Fibroblast of skin of scalp (primary cell): ENCODE data around the gene ZC3H7A.

Experiments
- DNase-seq: peaks from one replicate; pipeline ENCODE4 v3.0.0-alpha.2; 2013

Gene ZC3H7A

GRCh38 chr16:11736903-11737302, 60.2 kb downstream of the ZC3H7A start:
- no peak for DNase-seq

GRCh38 chr16:11735787-11736186, 61.3 kb downstream of the ZC3H7A start:
- DNase-seq: no peak

- DNase-seq: no peak
These were observed 62.4 kb downstream of the ZC3H7A start for GRCh38 chr16:11734653-11735043.

GRCh38 chr16:11734025-11734652, 62.9 kb downstream of the ZC3H7A start:
- DNase-seq: no peak

DNA sequence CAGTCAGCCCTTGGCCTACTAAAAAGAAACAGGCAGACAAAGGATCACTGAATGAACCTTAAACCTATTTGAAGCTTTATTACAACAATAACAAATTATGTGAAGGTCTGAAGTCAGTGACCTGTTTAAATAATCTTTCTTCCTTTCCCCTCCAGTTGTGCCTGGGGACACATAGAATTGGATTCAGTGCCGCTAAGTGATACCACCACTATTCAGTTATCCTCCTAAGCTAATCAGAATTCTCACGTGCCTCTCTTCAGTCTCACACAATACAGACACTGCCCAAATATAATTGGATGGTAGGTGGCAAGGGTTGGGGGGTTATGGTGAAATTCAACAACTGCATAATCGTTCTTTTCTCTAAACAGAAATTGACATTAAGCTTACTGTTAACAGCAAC, 65.8 kb downstream of the ZC3H7A start:
- DNase-seq: no peak

DNA sequence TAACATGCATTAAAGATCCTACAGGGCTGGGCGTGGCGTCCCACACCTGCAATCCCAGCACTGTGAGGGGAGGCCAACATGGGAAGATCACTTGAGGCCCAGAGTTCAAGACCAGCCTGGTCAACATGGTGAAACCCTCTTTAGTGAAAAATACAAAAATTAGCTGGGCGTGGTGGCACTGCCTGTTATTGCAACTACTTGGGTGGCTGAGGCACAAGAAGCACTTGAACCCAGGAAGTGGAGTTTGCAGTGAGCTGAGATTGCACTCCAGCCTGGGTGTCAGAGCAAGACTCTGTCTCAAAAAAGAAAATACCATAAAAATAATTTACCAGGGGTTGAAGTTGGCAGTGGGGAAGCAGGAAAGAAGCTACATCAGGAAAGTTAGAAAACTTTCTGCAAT, 67.3 kb downstream of the ZC3H7A start:
- DNase-seq: no peak

DNA sequence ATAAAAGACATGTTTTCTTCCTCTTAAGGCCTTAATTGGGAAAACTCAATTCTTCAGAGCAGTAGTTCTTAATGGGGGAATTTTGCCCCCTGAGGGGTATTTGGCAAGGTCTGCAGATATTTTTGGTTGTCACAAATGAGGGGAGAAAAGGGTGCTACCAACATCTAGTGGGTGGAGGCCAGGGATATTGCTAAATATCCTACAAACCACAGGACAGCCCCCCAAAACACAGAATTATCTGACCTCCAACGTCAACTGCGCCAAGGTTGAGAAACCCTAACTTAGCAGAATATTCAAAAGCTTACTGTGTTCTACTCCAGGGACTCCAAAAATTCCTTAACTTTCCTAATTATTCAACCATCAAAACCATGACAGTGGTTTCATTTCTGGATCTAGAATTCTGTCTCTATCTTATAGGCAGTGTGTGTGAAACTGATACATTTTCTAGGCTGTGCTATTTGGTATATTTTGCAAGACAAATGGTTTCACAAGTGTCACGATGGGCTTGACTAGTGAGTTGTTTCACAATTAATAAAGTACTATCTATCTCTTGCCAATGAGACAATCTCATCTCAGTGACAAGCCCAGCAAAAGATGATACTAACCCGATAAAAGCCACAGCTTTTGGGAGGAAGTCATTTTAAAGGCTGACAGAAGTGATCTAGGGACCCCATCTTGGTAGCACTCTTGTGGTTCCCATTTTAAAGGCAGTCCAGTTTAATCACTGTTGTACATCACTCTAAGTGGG, 69.1 kb downstream of the ZC3H7A start:
- no peak for DNase-seq

GRCh38 chr16:11726008-11726407, 71.0 kb downstream of the ZC3H7A start:
- no peak for DNase-seq

- DNase-seq: no peak
These were observed 71.6 kb downstream of the ZC3H7A start for GRCh38 chr16:11725457-11725856.

DNA sequence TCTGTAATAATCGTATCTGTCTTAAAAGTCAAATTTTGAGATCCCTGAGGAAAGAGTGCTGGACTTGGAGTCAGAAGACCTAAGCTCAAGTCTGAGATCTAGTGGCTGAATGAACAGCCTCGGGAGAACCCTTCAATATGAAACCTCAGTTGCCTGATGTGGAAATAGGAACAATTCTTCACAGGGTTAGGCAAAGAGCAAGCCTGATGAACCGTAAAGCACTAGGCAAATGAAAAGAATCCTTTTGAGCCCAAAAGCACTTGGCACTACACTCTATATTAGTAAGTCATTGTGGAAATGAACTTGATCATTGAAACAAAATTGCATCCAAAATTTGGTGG, 74.6 kb downstream of the ZC3H7A start:
- DNase-seq: no peak

DNA sequence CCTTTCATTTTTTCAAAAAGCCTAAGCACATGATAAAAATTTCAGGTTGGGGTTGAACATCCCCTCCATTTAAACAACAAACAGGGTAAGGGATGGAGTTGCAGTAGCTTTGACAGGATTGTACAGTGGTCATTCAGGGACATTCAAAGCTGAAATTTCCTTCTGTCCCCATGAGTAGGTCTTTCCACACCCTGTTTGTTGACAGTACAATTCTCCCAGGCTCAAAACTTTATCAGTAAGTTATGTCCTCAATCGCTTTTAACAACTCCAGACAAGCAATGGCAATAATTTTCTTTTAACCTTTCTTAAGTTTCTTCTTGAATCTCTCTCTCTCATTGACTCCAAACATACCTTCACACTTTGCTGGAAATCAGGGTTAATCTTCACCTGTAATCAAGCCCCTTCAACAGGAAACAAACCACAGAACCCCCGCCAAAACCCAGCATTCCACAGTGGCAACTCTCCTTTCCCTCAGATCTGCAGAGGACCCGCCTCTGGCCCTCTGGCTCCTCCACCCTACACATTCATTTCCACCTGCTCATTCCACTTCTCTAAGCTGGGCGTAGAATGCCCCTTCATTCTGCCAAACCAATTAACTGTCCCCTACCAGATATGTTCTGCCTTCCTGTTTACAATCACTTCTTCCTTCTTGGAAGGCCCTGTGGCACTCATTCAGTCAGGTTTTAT, 75.1 kb downstream of the ZC3H7A start:
- no peak for DNase-seq

- no peak for DNase-seq
These were observed 77.3 kb downstream of the ZC3H7A start for GRCh38 chr16:11719762-11720161.

- DNase-seq: no peak
These were observed 77.9 kb downstream of the ZC3H7A start for GRCh38 chr16:11719171-11719570.

DNA sequence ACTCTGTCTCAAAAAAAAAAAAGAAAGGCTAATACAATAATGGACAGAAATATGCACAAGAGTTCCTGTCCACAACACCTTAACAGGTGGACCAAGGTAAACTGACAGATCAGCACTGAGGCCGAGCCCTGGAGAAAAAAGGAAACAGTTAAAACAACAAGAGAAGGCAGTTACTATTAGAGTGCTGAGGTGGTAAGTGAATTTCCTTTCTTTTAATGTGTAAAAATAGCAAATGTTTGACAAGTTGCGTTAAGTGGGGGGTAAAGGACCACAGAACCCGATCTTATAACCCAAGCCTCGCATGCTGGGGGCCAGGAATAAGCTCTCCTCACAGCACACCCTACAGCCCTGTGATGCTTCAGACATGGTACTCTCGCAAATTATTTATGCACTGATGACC, 79.2 kb downstream of the ZC3H7A start:
- DNase-seq: no peak

DNA sequence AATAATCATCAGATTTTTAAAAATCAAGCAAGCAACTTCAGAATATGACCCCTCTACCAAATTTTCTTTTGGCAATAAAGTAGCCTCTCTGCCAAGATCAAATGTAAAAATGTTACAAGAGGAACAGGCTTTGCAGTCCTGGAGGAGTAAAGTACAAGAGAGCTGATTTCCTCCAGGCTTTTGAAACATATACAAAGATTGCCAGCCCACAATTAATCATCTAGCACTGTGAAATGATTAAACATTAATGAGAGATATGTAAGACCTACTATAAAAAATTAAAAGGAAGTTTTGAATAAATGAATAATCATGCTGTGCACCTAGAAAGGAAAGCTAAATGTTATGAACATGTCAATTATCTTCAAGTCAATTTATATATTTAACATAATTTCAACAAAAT, 80.7 kb downstream of the ZC3H7A start:
- DNase-seq: no peak

DNA sequence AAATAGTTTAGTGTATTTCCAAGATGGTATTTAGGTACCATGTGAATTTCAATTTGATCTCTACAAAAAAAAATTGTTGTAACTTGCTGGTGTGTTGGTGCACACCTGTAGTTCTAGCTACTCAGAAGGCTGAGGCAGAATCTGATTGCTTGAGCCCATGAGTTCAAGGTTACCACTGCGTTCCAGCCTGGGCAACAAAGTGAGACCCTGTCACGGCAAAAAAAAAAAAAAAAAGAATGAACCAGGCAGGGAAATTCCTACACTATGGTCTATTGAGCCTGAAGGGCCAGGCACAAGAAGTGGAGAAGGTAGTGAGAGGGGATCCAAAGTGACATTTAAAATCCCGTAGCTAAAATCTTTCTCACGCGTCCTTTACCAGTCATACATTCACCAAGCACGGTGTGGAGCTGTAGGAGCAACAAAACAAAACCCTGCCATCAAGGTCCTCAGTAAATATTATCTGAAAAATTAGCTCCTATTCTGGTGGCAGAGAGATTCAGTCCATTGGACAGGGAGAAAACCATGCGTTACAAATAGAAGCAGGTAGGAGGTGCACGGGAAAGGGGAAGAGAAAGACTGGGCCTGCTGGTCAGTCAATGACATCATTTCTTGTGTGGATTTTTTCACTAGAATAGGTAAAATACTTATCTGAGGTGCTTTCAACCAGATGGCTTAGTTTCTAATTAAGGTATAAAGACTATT, 81.7 kb downstream of the ZC3H7A start:
- DNase-seq: no peak

GRCh38 chr16:11712122-11712521, 84.9 kb downstream of the ZC3H7A start:
- no peak for DNase-seq

GRCh38 chr16:11711662-11712061, 85.4 kb downstream of the ZC3H7A start:
- DNase-seq: no peak

GRCh38 chr16:11708421-11708820, 88.6 kb downstream of the ZC3H7A start:
- peak; percentile 13 for DNase-seq

DNA sequence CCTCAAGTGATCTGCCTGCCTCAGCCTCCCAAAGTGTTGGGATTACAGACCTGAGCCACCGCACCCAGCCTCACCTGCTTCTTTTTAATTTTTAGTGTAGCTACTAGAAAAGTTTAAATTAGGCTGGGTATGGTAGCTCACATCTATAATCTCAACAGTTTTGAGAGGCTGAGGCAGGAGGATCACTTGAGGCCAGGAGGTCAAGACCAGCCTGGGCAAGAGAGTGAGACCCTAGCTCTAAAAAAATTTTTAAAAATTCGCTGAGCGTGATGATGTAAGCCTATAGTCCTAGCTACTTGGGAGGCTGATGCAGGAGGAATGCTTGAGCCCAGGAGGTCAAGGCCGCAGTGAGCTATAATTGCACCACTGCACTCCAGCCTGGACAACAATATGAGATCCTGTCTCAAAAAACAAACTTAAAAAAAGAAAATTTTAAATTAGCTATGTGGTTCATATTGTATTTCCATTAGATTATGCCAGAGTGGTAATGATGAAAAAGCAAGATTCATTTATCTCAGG, 89.3 kb downstream of the ZC3H7A start:
- DNase-seq: no peak

- no peak for DNase-seq
These were observed 90.8 kb downstream of the ZC3H7A start for GRCh38 chr16:11706180-11706742.

DNA sequence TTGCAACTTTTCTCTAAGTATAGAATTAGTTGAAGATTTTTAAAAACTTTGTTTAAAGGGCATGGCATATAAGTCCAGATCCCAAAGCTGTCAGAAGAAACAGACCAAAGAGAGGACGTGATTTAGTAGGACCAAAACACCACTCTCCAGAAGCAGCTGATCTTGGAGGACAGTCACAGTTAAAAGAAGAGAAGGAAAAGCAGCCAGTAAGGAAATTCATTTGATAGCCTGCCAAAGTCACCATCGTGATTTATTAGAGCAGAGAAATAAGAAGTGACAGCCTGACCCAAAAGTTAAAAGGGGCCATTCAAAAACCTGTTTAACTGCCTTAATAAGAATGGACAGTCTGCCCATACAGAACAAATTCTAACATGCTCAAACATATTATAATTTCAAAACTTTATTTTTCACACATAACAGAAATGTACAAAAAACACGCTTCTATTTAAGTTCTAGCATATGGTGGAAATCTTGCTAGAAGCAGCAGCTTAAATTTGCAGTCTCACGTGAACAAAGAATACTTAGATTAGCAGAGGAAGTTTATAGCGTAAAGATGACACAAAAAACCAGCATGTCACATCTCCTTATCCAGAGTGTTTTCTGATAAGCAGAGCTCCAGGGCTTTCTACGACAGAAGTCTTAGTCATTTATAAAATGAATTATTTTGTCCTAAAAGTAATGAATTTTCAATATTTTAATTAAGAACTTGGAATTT, 91.6 kb downstream of the ZC3H7A start:
- DNase-seq: no peak
